ENCODE measurements around the gene NXN. TPM values are rescaled to one million over a fixed set of nuclear protein-coding genes. Genes with fewer than 3 reads are reported as not detected.

Gene NXN
- polyA plus RNA-seq, 3 donors = not detected

DNA sequence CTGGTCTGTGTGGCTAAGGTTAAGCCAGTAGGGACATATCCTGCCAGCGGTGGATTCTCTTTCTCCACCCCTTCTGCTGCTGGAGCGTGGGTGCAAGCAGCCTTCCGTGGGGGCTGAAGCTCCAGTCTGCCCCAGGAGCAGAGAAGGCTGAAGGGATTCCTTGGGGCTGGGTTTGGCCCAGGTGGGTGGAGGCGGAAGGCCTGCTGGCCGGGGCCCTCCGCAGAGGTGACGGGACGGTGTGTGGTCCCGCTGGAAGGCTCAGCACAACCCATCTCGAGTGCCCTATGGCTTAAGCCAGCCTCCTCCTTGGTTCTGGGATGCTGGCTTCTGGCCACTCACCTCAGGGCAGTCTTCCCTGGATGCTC is 30.5 kb upstream of the NXN start:
- Mint-ChIP-seq H3K27ac (no peak overlapping the region), H3K27me3 (ENCODE audit: low read depth in 3 of 3) (peaks cover 0 to 2% (median 0%) of the 10 kb centered on the region in 3 donors), H3K9me3 (no peaks in the 10 kb centered on the region), H3K36me3 (peaks cover 61 to 78% of the 10 kb centered on the region in 2 donors), H3K4me3 (no peak overlapping the region), H3K4me1 (no peaks in the 10 kb centered on the region)
- TF ChIP-seq, protein P1, sequence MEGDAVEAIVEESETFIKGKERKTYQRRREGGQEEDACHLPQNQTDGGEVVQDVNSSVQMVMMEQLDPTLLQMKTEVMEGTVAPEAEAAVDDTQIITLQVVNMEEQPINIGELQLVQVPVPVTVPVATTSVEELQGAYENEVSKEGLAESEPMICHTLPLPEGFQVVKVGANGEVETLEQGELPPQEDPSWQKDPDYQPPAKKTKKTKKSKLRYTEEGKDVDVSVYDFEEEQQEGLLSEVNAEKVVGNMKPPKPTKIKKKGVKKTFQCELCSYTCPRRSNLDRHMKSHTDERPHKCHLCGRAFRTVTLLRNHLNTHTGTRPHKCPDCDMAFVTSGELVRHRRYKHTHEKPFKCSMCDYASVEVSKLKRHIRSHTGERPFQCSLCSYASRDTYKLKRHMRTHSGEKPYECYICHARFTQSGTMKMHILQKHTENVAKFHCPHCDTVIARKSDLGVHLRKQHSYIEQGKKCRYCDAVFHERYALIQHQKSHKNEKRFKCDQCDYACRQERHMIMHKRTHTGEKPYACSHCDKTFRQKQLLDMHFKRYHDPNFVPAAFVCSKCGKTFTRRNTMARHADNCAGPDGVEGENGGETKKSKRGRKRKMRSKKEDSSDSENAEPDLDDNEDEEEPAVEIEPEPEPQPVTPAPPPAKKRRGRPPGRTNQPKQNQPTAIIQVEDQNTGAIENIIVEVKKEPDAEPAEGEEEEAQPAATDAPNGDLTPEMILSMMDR (IDR thresholded peaks at IDR 0.05) = no peak
- intact Hi-C loops (cut with micrococcal nuclease) = no loop called here
- H3K9ac ChIP-seq (ENCODE audit: insufficient read depth, low read length, poor library complexity, severe bottlenecking) = no peak overlapping the region
- H3K4me1 ChIP-seq (ENCODE audit: control insufficient read depth in 1 of 2, insufficient read depth in 2 of 2, low read length in 2 of 2) = no peaks in the 10 kb centered on the region
- no peak overlapping the region for H3K27ac ChIP-seq (ENCODE audit: low read depth in 1 of 2, low read length in 2 of 2)
- peaks cover 83% of the 10 kb centered on the region for H4K20me1 ChIP-seq (ENCODE audit: insufficient read depth, low read length)
- no peak overlapping the region for H2AFZ ChIP-seq (ENCODE audit: insufficient read depth, low read depth, low read length, poor library complexity, severe bottlenecking)
- peaks cover 3% of the 10 kb centered on the region for H3K79me2 ChIP-seq (ENCODE audit: insufficient read depth, low read length)
- H3K9me3 ChIP-seq (replicated peaks in 1 of 2; ENCODE audit: control insufficient read depth in 1 of 2, insufficient read depth in 1 of 2, low read length in 2 of 2) = no peaks in the 10 kb centered on the region
- no peak overlapping the region for H3K4me3 ChIP-seq (replicated peaks in 1 of 3; ENCODE audit: low read depth in 2 of 3, low read length in 3 of 3)
- WGBS (ENCODE audit: insufficient coverage) = over 99% methylated on average over 10 of the region's 10 CpGs
- H3K36me3 ChIP-seq (replicated peaks in 1 of 2; ENCODE audit: control insufficient read depth in 1 of 2, insufficient read depth in 2 of 2, low read length in 2 of 2) = peaks cover 79 to 89% of the 10 kb centered on the region in 2 donors
- H3K27me3 ChIP-seq (ENCODE audit: control insufficient read depth in 2 of 2, insufficient read depth in 2 of 2, low read length in 2 of 2) = no peaks in the 10 kb centered on the region
- no peak overlapping the region for H3K4me2 ChIP-seq (replicated peaks; ENCODE audit: extremely low read depth, low read length, poor library complexity, severe bottlenecking)
- DNase-seq = no peak

DNA sequence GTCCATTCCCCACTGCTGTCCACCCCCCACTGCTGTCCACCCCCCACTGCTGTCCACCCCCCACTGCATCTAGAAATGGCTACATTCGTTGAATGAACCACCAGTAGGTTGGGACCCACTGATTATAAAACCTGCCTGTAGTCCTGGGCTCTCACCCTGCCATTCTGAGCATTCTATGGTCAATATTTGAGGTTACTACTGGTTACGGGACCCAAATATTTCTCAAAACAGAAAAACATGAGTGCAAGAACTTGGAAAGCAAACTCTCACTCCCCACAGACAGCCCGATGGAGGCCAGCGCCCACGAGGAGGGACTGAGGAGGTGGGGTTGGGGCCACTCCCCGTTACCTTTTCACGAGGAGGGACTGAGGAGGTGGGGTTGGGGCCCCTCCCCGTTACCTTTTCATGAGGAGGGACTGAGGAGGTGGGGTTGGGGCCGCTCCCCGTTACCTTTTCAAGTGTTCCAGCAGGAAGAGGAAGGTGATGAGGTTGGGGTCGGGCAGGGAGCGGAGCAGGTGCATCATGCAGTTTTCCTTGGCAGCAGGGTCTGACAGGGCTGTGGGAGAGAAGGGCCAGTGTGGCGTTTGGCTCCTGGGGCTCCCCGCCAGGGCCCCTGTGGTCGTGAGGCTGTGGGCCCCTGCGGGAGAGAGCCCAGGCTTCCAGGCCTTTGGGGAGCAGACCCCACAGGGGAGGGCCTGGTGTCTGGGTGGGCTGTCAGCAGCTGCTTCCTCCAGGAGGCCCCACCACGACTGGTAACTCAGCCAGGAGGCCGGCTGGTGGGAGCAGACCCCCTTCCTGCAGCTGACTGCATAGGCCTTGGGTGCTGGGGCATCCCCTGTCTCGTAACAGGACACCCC is 29.9 kb upstream of the NXN start:
- H3K27ac ChIP-seq (ENCODE audit: low read depth in 1 of 2, low read length in 2 of 2) = no peak overlapping the region
- peaks cover 0 to 2% (median 0%) of the 10 kb centered on the region in 3 donors for H3K27me3 Mint-ChIP-seq (ENCODE audit: low read depth in 3 of 3)
- H2AFZ ChIP-seq (ENCODE audit: insufficient read depth, low read depth, low read length, poor library complexity, severe bottlenecking) = no peak overlapping the region
- no peak overlapping the region for H3K4me3 ChIP-seq (replicated peaks in 1 of 3; ENCODE audit: low read depth in 2 of 3, low read length in 3 of 3)
- no peak overlapping the region for H3K27ac Mint-ChIP-seq
- intact Hi-C loops (cut with micrococcal nuclease) = loop anchor here in 1 of 2 donors (10.0 kb wide), 1 partner anchor 45 kb away; no protein-coding TSS in a partner anchor
- H3K36me3 ChIP-seq (replicated peaks in 1 of 2; ENCODE audit: control insufficient read depth in 1 of 2, insufficient read depth in 2 of 2, low read length in 2 of 2) = peaks cover 85 to 95% of the 10 kb centered on the region in 2 donors
- H3K9me3 ChIP-seq (replicated peaks in 1 of 2; ENCODE audit: control insufficient read depth in 1 of 2, insufficient read depth in 1 of 2, low read length in 2 of 2) = no peaks in the 10 kb centered on the region
- WGBS (ENCODE audit: insufficient coverage) = 80% methylated on average over 15 of the region's 19 CpGs
- no peaks in the 10 kb centered on the region for H3K4me1 ChIP-seq (ENCODE audit: control insufficient read depth in 1 of 2, insufficient read depth in 2 of 2, low read length in 2 of 2)
- DNase-seq = no peak
- peaks cover 89% of the 10 kb centered on the region for H4K20me1 ChIP-seq (ENCODE audit: insufficient read depth, low read length)
- no peaks in the 10 kb centered on the region for H3K27me3 ChIP-seq (ENCODE audit: control insufficient read depth in 2 of 2, insufficient read depth in 2 of 2, low read length in 2 of 2)
- H3K36me3 Mint-ChIP-seq = peaks cover 66 to 84% of the 10 kb centered on the region in 2 donors
- no peaks in the 10 kb centered on the region for H3K9me3 Mint-ChIP-seq
- H3K4me3 Mint-ChIP-seq = no peak overlapping the region
- peaks cover 3% of the 10 kb centered on the region for H3K79me2 ChIP-seq (ENCODE audit: insufficient read depth, low read length)
- no peak overlapping the region for H3K4me2 ChIP-seq (replicated peaks; ENCODE audit: extremely low read depth, low read length, poor library complexity, severe bottlenecking)
- H3K9ac ChIP-seq (ENCODE audit: insufficient read depth, low read length, poor library complexity, severe bottlenecking) = no peak overlapping the region
- no peaks in the 10 kb centered on the region for H3K4me1 Mint-ChIP-seq
- TF ChIP-seq, protein P1 (IDR thresholded peaks at IDR 0.05) = no peak
